Mucosa of descending colon (tissue), 3 donors: Measurements from ENCODE around the gene AMDHD1. TPM values are rescaled to one million over a fixed set of nuclear protein-coding genes. Genes with fewer than 3 reads are reported as not detected.

ENCODE experiments used
- ATAC-seq: fragments of 200-7000 bp; cut with Tn5 transposase; one replicate; pipeline ENCODE4 v1.9.1; 2020; ENCODE audit warnings: mild to moderate bottlenecking, moderate library complexity
- DNase-seq, 3 donors: peaks; one replicate each; pipeline ENCODE4 v3.0.0-alpha.2; 2020
- H3K36me3 ChIP-seq: fragments of 200-600 bp; one replicate; pipeline ENCODE4 v1.8.0; 2021; ENCODE audit warnings: low read depth, mild to moderate bottlenecking
- H3K4me1 ChIP-seq: fragments of 200-600 bp; one replicate; pipeline ENCODE4 v1.8.0; 2021; ENCODE audit warnings: low read depth, mild to moderate bottlenecking
- H3K4me3 ChIP-seq: fragments of 200-600 bp; one replicate; pipeline ENCODE4 v1.8.0; 2021; ENCODE audit warnings: mild to moderate bottlenecking
- H3K9me3 ChIP-seq: fragments of 200-600 bp; one replicate; pipeline ENCODE4 v1.8.0; 2021; ENCODE audit warnings: mild to moderate bottlenecking
- CTCF ChIP-seq: fragments of 200-600 bp; IDR thresholded peaks from one replicate; pipeline ENCODE4 v1.8.0; 2022; ENCODE audit warnings: antibody characterized with exemption, mild to moderate bottlenecking
- intact Hi-C, 2 donors: fragments of 100-400 bp; cut with DNase I in 1 of 2; cut with micrococcal nuclease in 1 of 2; formaldehyde crosslinking; loops; one replicate each; pipeline versions ENCODE4 v1.11.0 to v1.11.1; 2022; cut with DNase I, micrococcal nuclease
- total RNA-seq, 3 donors: library from RNA; stranded (reverse); fragmentation: NEBNext Ultra II Directional in 2 of 3; extraction: Animal tissue kit (Norgen Biotek cat#: 25700) in 2 of 3; gene quantifications; one replicate each; pipeline versions ENCODE4 v1.2.1 to v1.2.4, GENCODE V29; 2021 to 2023
- donor health status: DM: no; HTN: no; CAD: no; lungs with moderate emphysema.
- donor health status: DM: no; HTN: no; CAD: no.
- donor health status: DM: no; HTN: yes; CAD: no.

Gene AMDHD1
- total RNA-seq, 3 donors from 2014 or later: 0.35 to 0.41 TPM; not detected in 1

- no peak for TF ChIP-seq CTCF
- ATAC-seq (no peak), DNase-seq (no peak)
- H3K9me3 ChIP-seq: no peaks in the 10 kb centered on the region
- H3K36me3 ChIP-seq: no peaks in the 10 kb centered on the region
- intact Hi-C loops: no loop called here
- H3K4me1 ChIP-seq: no peaks in the 10 kb centered on the region
- no peak overlapping the region for H3K4me3 ChIP-seq
Measured at GRCh38 chr12:95955549-95956159, 12.5 kb downstream of the AMDHD1 start.

GRCh38 chr12:95956557-95957145 lies 13.5 kb downstream of the AMDHD1 start:
- H3K4me3 ChIP-seq: no peak overlapping the region
- no peaks in the 10 kb centered on the region for H3K9me3 ChIP-seq
- H3K4me1 ChIP-seq: no peaks in the 10 kb centered on the region
- ATAC-seq (no peak), DNase-seq (no peak)
- TF ChIP-seq CTCF: no peak
- intact Hi-C loops: no loop called here
- no peaks in the 10 kb centered on the region for H3K36me3 ChIP-seq

- H3K36me3 ChIP-seq: no peaks in the 10 kb centered on the region
- DNase-seq: no peak
- TF ChIP-seq CTCF: no peak
- no peak for ATAC-seq
- no peaks in the 10 kb centered on the region for H3K4me1 ChIP-seq
- H3K4me3 ChIP-seq: no peak overlapping the region
- intact Hi-C loops: no loop called here
- no peaks in the 10 kb centered on the region for H3K9me3 ChIP-seq
Measured at GRCh38 chr12:95959107-95959506, 16.0 kb downstream of the AMDHD1 start.

- TF ChIP-seq CTCF: no peak
- no peaks in the 10 kb centered on the region for H3K9me3 ChIP-seq
- ATAC-seq (no peak), DNase-seq (no peak)
- no peaks in the 10 kb centered on the region for H3K4me1 ChIP-seq
- no peaks in the 10 kb centered on the region for H3K36me3 ChIP-seq
- intact Hi-C loops: no loop called here
- H3K4me3 ChIP-seq: no peak overlapping the region
Measured at GRCh38 chr12:95960241-95960640, 17.1 kb downstream of the AMDHD1 start.

- Histone ChIP-seq H3K4me1 (no peaks in the 10 kb centered on the region), H3K36me3 (no peaks in the 10 kb centered on the region), H3K9me3 (no peaks in the 10 kb centered on the region), H3K4me3 (no peak overlapping the region)
- ATAC-seq: no peak
- no peak for DNase-seq
- TF ChIP-seq CTCF: no peak
- intact Hi-C loops: no loop called here
Measured at GRCh38 chr12:95962222-95962621, 19.1 kb downstream of the AMDHD1 start.
